HCT116 (cell line): ENCODE results near the gene WNT7B. TPM values are rescaled to one million over a fixed set of nuclear protein-coding genes. Genes with fewer than 3 reads are reported as not detected.

Source experiments
- ATAC-seq: fragments of 200-7000 bp; cut with Tn5 transposase; 2 replicates; pipeline ENCODE4 v1.9.1; 2020; ENCODE audit warnings: mild to moderate bottlenecking, moderate library complexity
- BruUV-seq: library from RNA; stranded (reverse); fragments of 400-500 nt; replicated peaks from 2 replicates; lab custom pipeline; 2021; lab: Mats Ljungman, UMichigan
- CTCF ChIA-PET: fragments of 300-600 bp; sonication (Branson Sonifier 250); formaldehyde crosslinking; loops from one replicate; lab custom pipeline; 2021; ENCODE audit warnings: antibody characterized with exemption; lab: Charles Lee
- POLR2A ChIA-PET: fragments of 300-600, 350-600 bp; sonication (Branson Sonifier 250); formaldehyde crosslinking; loops from one replicate; lab custom pipeline; 2021; ENCODE audit warnings: antibody characterized with exemption; lab: Charles Lee
- RAD21 ChIA-PET, 2 experiments: fragments of 300-600 bp; sonication (Branson Sonifier 250); formaldehyde crosslinking; loops; one replicate each; lab custom pipeline; 2023; ENCODE audit warnings: low total read pairs in 2 of 2; ENCODE audit not compliant: uncharacterized antibody in 2 of 2, unreplicated experiment in 2 of 2, low non-redundant PET in 1 of 2; lab: Charles Lee
- DNase-seq: peaks from one replicate; pipeline ENCODE4 v3.0.0-alpha.2; 2010; ENCODE audit warnings: low read depth, low spot score
- H2AFZ ChIP-seq: fragments of 200-600 bp; shearing (Covaris generic), sonication (generic); 2 replicates; pipeline ENCODE4 v1.6.1; 2017; ENCODE audit warnings: low read depth, mixed run types, mixed read lengths, antibody characterized with exemption, low read length; ENCODE audit not compliant: poor library complexity, severe bottlenecking
- H3K27ac ChIP-seq: 2 replicates; pipeline ENCODE4 v1.5.1; 2012; ENCODE audit warnings: low read depth, low read length
- H3K27me3 ChIP-seq: fragments of 200-600 bp; sonication (generic); 2 replicates; pipeline ENCODE4 v1.6.1; 2016; ENCODE audit warnings: mixed run types, low read length, mixed read lengths; ENCODE audit not compliant: insufficient read depth
- H3K36me3 ChIP-seq, 2 experiments: fragments of 200-500 bp in 1 of 2; fragments of 200-600 bp in 1 of 2; sonication (Bioruptor generic) in 1 of 2; sonication (generic) in 1 of 2; 2 replicates each; pipeline versions ENCODE4 v1.5.1 to v1.6.1; 2014 to 2016; ENCODE audit warnings: low read length in 2 of 2, inconsistent platforms in 1 of 2, mixed read lengths in 1 of 2, mixed run types in 1 of 2; ENCODE audit not compliant: insufficient read depth in 2 of 2, control insufficient read depth in 1 of 2
- H3K4me1 ChIP-seq, 2 experiments: fragments of 200-600 bp in 1 of 2; sonication (generic) in 1 of 2; 2 replicates each; pipeline versions ENCODE4 v1.5.1 to v1.6.1; 2012 to 2017; ENCODE audit warnings: low read length in 2 of 2, inconsistent platforms in 1 of 2, mild to moderate bottlenecking in 1 of 2, mixed read lengths in 1 of 2, mixed run types in 1 of 2, moderate library complexity in 1 of 2; ENCODE audit not compliant: insufficient read depth in 2 of 2, control insufficient read depth in 1 of 2
- H3K4me2 ChIP-seq: fragments of 200-600 bp; sonication (generic); 2 replicates; pipeline ENCODE4 v1.6.1; 2017; ENCODE audit warnings: mixed run types, low read length, mixed read lengths
- H3K4me3 ChIP-seq, 2 experiments: fragments of 200-600 bp in 1 of 2; sonication (generic) in 1 of 2; replicated peaks in 1 of 2; 2 replicates each; pipeline ENCODE4 v1.5.1; 2011 to 2016; ENCODE audit warnings: low read length in 2 of 2, control low read depth in 1 of 2, low read depth in 1 of 2, mild to moderate bottlenecking in 1 of 2, mixed read lengths in 1 of 2, mixed run types in 1 of 2
- H3K79me2 ChIP-seq: fragments of 200-600 bp; sonication (generic); 2 replicates; pipeline ENCODE4 v1.6.1; 2017; ENCODE audit warnings: mild to moderate bottlenecking, mixed run types, low read length, moderate library complexity, mixed read lengths; ENCODE audit not compliant: insufficient read depth
- H3K9ac ChIP-seq: fragments of 200-600 bp; sonication (generic); 2 replicates; pipeline ENCODE4 v1.6.1; 2016; ENCODE audit warnings: low read length, mixed read lengths
- H3K9me2 ChIP-seq: fragments of 200-600 bp; sonication (generic), shearing (Covaris generic); 2 replicates; pipeline ENCODE4 v1.6.1; 2017; ENCODE audit warnings: mixed run types, mild to moderate bottlenecking, moderate library complexity; ENCODE audit not compliant: insufficient read depth
- H3K9me3 ChIP-seq, 2 experiments: fragments of 200-500 bp in 1 of 2; fragments of 200-600 bp in 1 of 2; sonication (Bioruptor generic) in 1 of 2; sonication (generic) in 1 of 2; 2 replicates each; pipeline ENCODE4 v1.6.1; 2014 to 2017; ENCODE audit warnings: low read length in 2 of 2, mixed read lengths in 2 of 2, inconsistent platforms in 1 of 2, low read depth in 1 of 2, mild to moderate bottlenecking in 1 of 2, mixed run types in 1 of 2, moderate library complexity in 1 of 2; ENCODE audit not compliant: control insufficient read depth in 1 of 2, insufficient read depth in 1 of 2
- H4K20me1 ChIP-seq: fragments of 200-600 bp; sonication (generic), shearing (Covaris generic); 2 replicates; pipeline ENCODE4 v1.6.1; 2017; ENCODE audit warnings: mixed run types, mild to moderate bottlenecking, moderate library complexity; ENCODE audit not compliant: insufficient read depth
- CBX3 ChIP-seq: IDR thresholded peaks from 2 replicates; pipeline ENCODE4 v1.6.1; 2012; ENCODE audit warnings: low read depth
- CEBPB ChIP-seq: IDR thresholded peaks from 2 replicates; pipeline ENCODE4 v1.6.1; 2012; ENCODE audit warnings: low read depth
- EGR1 ChIP-seq: IDR thresholded peaks from 2 replicates; pipeline ENCODE4 v1.6.1; 2012; ENCODE audit warnings: low read depth
- ELF1 ChIP-seq: IDR thresholded peaks from 2 replicates; pipeline ENCODE4 v1.6.1; 2012; ENCODE audit warnings: low read depth, borderline replicate concordance
- EZH2phosphoT487 ChIP-seq: fragments of 200-600 bp; IDR thresholded peaks from 2 replicates; pipeline ENCODE4 v1.6.1; 2018; ENCODE audit warnings: antibody characterized with exemption, borderline replicate concordance
- FOSL1 ChIP-seq: IDR thresholded peaks from 2 replicates; pipeline ENCODE4 v1.6.1; 2012; ENCODE audit warnings: low read depth
- JUND ChIP-seq: IDR thresholded peaks from 2 replicates; pipeline ENCODE4 v1.6.1; 2012
- POLR2A ChIP-seq: IDR thresholded peaks from 2 replicates; pipeline ENCODE4 v1.7.0; 2011; ENCODE audit warnings: borderline replicate concordance; ENCODE audit not compliant: insufficient read depth, insufficient read length; ENCODE audit errors: extremely low read depth
- SIN3A ChIP-seq: IDR thresholded peaks from 2 replicates; pipeline ENCODE4 v1.6.1; 2012; ENCODE audit warnings: low read depth
- YY1 ChIP-seq: IDR thresholded peaks from 2 replicates; pipeline ENCODE4 v1.6.1; 2011; ENCODE audit warnings: low read length, low read depth, moderate library complexity, mild to moderate bottlenecking; ENCODE audit not compliant: insufficient replicate concordance; ENCODE audit errors: extremely low read depth
- ZBTB33 ChIP-seq: IDR thresholded peaks from 2 replicates; pipeline ENCODE4 v1.6.1; 2011; ENCODE audit warnings: mild to moderate bottlenecking, low read length, moderate library complexity; ENCODE audit not compliant: insufficient replicate concordance; ENCODE audit errors: extremely low read depth
- ZFX ChIP-seq: fragments of 450-650 bp; IDR thresholded peaks from 2 replicates; pipeline ENCODE4 v1.6.1; 2017
- ZNF274 ChIP-seq: fragments of 200-500 bp; sonication (Bioruptor generic); IDR thresholded peaks from 2 replicates; pipeline ENCODE4 v1.6.1; 2014; ENCODE audit warnings: mild to moderate bottlenecking, low read depth, low read length, inconsistent platforms
- intact Hi-C: fragments of 100-400 bp; cut with micrococcal nuclease; formaldehyde crosslinking; loops from 2 replicates; pipeline ENCODE4 v1.10.0; 2022
- total RNA-seq: library from RNA; stranded (reverse); gene quantifications from one replicate; pipeline ENCODE4 v1.2.1, GENCODE V29; 2021; ENCODE audit not compliant: unreplicated experiment
- TF ChIP-seq, protein P1 (sequence below), 3 experiments: fragments of 200-600 bp in 1 of 3; sonication (generic) in 1 of 3; IDR thresholded peaks in 2 of 3; conservative IDR thresholded peaks in 1 of 3; 2 replicates each; pipeline ENCODE4 v1.5.1; 2012 to 2017; ENCODE audit warnings: low read depth in 2 of 3, low read length in 2 of 3, antibody characterized with exemption in 1 of 3, borderline replicate concordance in 1 of 3, control low read depth in 1 of 3, mild to moderate bottlenecking in 1 of 3, mixed read lengths in 1 of 3, mixed run types in 1 of 3, moderate library complexity in 1 of 3; ENCODE audit not compliant: insufficient read depth in 1 of 3

The WNT7B gene
- total RNA-seq, 1 experiment from 2014 or later = 10.5 TPM

DNA sequence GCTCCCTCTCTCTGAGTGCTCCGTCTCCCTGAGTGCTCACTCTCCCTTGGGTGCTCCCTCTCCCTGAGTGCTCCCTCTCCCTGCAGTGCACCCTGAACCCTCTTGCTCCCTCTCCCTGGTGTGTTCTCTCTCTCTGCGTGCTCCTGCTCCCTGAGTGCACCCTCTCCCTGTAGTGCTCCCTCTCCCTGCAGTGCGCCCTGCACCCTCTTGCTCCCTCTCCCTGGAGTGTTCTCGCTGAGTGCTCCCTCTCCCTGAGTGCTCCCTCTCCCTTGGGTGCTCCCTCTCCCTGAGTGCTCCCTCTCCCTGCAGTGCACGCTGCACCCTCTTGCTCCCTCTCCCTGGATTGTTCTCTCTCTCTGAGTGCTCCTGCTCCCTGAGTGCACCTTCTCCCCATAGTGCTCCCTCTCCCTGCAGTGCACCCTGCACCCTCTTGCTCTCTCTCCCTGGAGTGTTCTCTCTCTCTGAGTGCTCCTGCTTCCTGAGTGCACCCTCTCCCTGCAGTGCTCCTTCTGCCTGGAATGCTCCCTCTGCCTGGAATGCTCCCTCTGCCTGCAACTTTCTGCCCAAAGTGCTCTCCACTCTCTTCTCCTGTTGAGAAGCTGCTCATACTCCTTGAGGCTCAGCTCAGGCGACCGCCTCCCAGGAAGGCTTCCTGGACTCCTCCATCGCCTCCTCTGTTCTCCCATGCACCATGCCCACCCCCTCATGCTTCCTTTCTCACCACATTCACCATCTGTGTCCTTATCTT lies 48.4 kb upstream of the WNT7B start:
- Histone ChIP-seq H3K4me3 (no peak overlapping the region), H3K9ac (no peak overlapping the region)
- no TSS peak for BruUV-seq
- TF ChIP-seq JUND (no peak), CBX3 (no peak), EZH2phosphoT487 (no peak), SIN3A (no peak), EGR1 (no peak), YY1 (no peak), ELF1 (no peak), ZFX (no peak), ZNF274 (no peak), CEBPB (no peak), FOSL1 (no peak), POLR2A (no peak), ZBTB33 (no peak)
- TF ChIP-seq, protein P1, sequence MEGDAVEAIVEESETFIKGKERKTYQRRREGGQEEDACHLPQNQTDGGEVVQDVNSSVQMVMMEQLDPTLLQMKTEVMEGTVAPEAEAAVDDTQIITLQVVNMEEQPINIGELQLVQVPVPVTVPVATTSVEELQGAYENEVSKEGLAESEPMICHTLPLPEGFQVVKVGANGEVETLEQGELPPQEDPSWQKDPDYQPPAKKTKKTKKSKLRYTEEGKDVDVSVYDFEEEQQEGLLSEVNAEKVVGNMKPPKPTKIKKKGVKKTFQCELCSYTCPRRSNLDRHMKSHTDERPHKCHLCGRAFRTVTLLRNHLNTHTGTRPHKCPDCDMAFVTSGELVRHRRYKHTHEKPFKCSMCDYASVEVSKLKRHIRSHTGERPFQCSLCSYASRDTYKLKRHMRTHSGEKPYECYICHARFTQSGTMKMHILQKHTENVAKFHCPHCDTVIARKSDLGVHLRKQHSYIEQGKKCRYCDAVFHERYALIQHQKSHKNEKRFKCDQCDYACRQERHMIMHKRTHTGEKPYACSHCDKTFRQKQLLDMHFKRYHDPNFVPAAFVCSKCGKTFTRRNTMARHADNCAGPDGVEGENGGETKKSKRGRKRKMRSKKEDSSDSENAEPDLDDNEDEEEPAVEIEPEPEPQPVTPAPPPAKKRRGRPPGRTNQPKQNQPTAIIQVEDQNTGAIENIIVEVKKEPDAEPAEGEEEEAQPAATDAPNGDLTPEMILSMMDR (IDR thresholded peaks at IDR 0.05 in 2 of 3, conservative IDR thresholded peaks at IDR 0.05 in 1 of 3; ENCODE audit: borderline replicate concordance in 1 of 3, insufficient read depth in 1 of 3, low read depth in 2 of 3, low read length in 2 of 3) = no peak
- TF ChIP-seq, all 23 proteins: peak for 0
- H3K4me2 ChIP-seq = no peak overlapping the region
- POLR2A ChIA-PET = interaction anchor here (1.0 kb wide), 1 partner anchor 10 kb away, joined by 5 read pairs; no protein-coding TSS in a partner anchor
- CTCF ChIA-PET = interaction anchor here (0.7 kb wide), 1 partner anchor 11 kb away, joined by 3 read pairs; no protein-coding TSS in a partner anchor
- RAD21 ChIA-PET = no interaction called here
- intact Hi-C loops = no loop called here
- no peaks in the 10 kb centered on the region for H3K36me3 ChIP-seq
- no peaks in the 10 kb centered on the region for H3K27me3 ChIP-seq
- no peaks in the 10 kb centered on the region for H3K9me2 ChIP-seq
- no peaks in the 10 kb centered on the region for H3K79me2 ChIP-seq
- no peak overlapping the region for H2AFZ ChIP-seq
- peaks cover 5 to 16% of the 10 kb centered on the region in 2 experiments; a peak in 2 of 4 replicates for H3K4me1 ChIP-seq
- H3K9me3 ChIP-seq = no peaks in the 10 kb centered on the region
- ATAC-seq (no peak), DNase-seq (no peak)
- H3K27ac ChIP-seq = no peak overlapping the region
- H4K20me1 ChIP-seq = no peaks in the 10 kb centered on the region
